ENCODE results near the gene CHMP2B. TPM values are rescaled to one million over a fixed set of nuclear protein-coding genes. Genes with fewer than 3 reads are reported as not detected.
A peak's percentile ranks its signal among the peaks of the same experiment; 100 is the strongest.

The CHMP2B gene
- total RNA-seq, 1 donor from 2014 or later, result 19.6 TPM

- H3K4me1 Mint-ChIP-seq, result peaks cover 23% of the 10 kb centered on the region
- H3K4me3 Mint-ChIP-seq, result no peak overlapping the region
- no peaks in the 10 kb centered on the region for H3K36me3 Mint-ChIP-seq (ENCODE audit: low read depth)
- H3K27me3 Mint-ChIP-seq (ENCODE audit: low read depth), result no peaks in the 10 kb centered on the region
- DNase-seq (ENCODE audit: low read depth, low spot score), result no peak
- H3K27ac Mint-ChIP-seq (ENCODE audit: unreplicated experiment), result no peak overlapping the region
- TF ChIP-seq CTCF (conservative IDR thresholded peaks at IDR 0.05), result no peak
- peaks cover 3% of the 10 kb centered on the region for H3K9me3 Mint-ChIP-seq
Observed at GRCh38 chr3:87200060-87200647, 27.0 kb upstream of the CHMP2B start.

GRCh38 chr3:87201727-87202126 is 25.4 kb upstream of the CHMP2B start:
- no peaks in the 10 kb centered on the region for H3K27me3 Mint-ChIP-seq (ENCODE audit: low read depth)
- no peaks in the 10 kb centered on the region for H3K9me3 Mint-ChIP-seq
- H3K36me3 Mint-ChIP-seq (ENCODE audit: low read depth), result no peaks in the 10 kb centered on the region
- TF ChIP-seq CTCF (conservative IDR thresholded peaks at IDR 0.05), result no peak
- peaks cover 23% of the 10 kb centered on the region for H3K4me1 Mint-ChIP-seq
- peak overlapping the region; percentile 51 for H3K27ac Mint-ChIP-seq (ENCODE audit: unreplicated experiment)
- no peak overlapping the region for H3K4me3 Mint-ChIP-seq
- no peak for DNase-seq (ENCODE audit: low read depth, low spot score)

GRCh38 chr3:87203809-87204208 is 23.3 kb upstream of the CHMP2B start:
- H3K4me3 Mint-ChIP-seq, result no peak overlapping the region
- H3K9me3 Mint-ChIP-seq, result no peaks in the 10 kb centered on the region
- TF ChIP-seq CTCF (conservative IDR thresholded peaks at IDR 0.05), result no peak
- no peak overlapping the region for H3K27ac Mint-ChIP-seq (ENCODE audit: unreplicated experiment)
- peaks cover 21% of the 10 kb centered on the region for H3K4me1 Mint-ChIP-seq
- no peak for DNase-seq (ENCODE audit: low read depth, low spot score)
- no peaks in the 10 kb centered on the region for H3K36me3 Mint-ChIP-seq (ENCODE audit: low read depth)
- no peaks in the 10 kb centered on the region for H3K27me3 Mint-ChIP-seq (ENCODE audit: low read depth)

GRCh38 chr3:87206070-87206469 is 21.0 kb upstream of the CHMP2B start:
- Mint-ChIP-seq H3K9me3 (no peaks in the 10 kb centered on the region), H3K36me3 (ENCODE audit: low read depth) (no peaks in the 10 kb centered on the region), H3K27ac (ENCODE audit: unreplicated experiment) (no peak overlapping the region), H3K4me3 (no peak overlapping the region), H3K27me3 (ENCODE audit: low read depth) (no peaks in the 10 kb centered on the region), H3K4me1 (peaks cover 6% of the 10 kb centered on the region)
- no peak for DNase-seq (ENCODE audit: low read depth, low spot score)
- TF ChIP-seq CTCF (conservative IDR thresholded peaks at IDR 0.05), result no peak

GRCh38 chr3:87206635-87207034 is 20.5 kb upstream of the CHMP2B start:
- H3K4me3 Mint-ChIP-seq, result no peak overlapping the region
- DNase-seq (ENCODE audit: low read depth, low spot score), result no peak
- H3K36me3 Mint-ChIP-seq (ENCODE audit: low read depth), result no peaks in the 10 kb centered on the region
- H3K27ac Mint-ChIP-seq (ENCODE audit: unreplicated experiment), result no peak overlapping the region
- H3K4me1 Mint-ChIP-seq, result peaks cover 6% of the 10 kb centered on the region
- H3K9me3 Mint-ChIP-seq, result no peaks in the 10 kb centered on the region
- no peak for TF ChIP-seq CTCF (conservative IDR thresholded peaks at IDR 0.05)
- H3K27me3 Mint-ChIP-seq (ENCODE audit: low read depth), result no peaks in the 10 kb centered on the region
